IMR-90 (cell line): ENCODE measurements around the gene ALG6. TPM values are rescaled to one million over a fixed set of nuclear protein-coding genes. Genes with fewer than 3 reads are reported as not detected.

ENCODE experiments used
- ATAC-seq: fragments of 200-7000 bp; cut with Tn5 transposase; 2 replicates; pipeline ENCODE4 v1.9.1; 2020; ENCODE audit warnings: low read depth, mild to moderate bottlenecking, moderate library complexity
- BruUV-seq: library from RNA; stranded (reverse); fragments of 400-500 nt; replicated peaks from 2 replicates; lab custom pipeline; 2021; lab: Mats Ljungman, UMichigan
- CTCF ChIA-PET: fragments of 300-600 bp; formaldehyde crosslinking; extraction: SDS; loops from one replicate; lab custom pipeline; 2021; ENCODE audit warnings: antibody characterized with exemption; lab: Yijun Ruan, JAX
- POLR2A ChIA-PET: fragments of 300-600 bp; sonication (Branson Sonifier 250); formaldehyde crosslinking; loops from one replicate; lab custom pipeline; 2022; ENCODE audit warnings: antibody characterized with exemption; ENCODE audit not compliant: unreplicated experiment; lab: Charles Lee
- DNase-seq: peaks from one replicate; pipeline ENCODE4 v3.0.0; 2013
- H2AFZ ChIP-seq: replicated peaks from 2 replicates; pipeline ENCODE3; 2013; ENCODE audit warnings: low read length, mild to moderate bottlenecking; ENCODE audit not compliant: poor library complexity
- H2AK5ac ChIP-seq: 2 replicates; pipeline ENCODE4 v1.6.1; 2013; ENCODE audit warnings: low read depth, low read length, inconsistent platforms
- H2AK9ac ChIP-seq: replicated peaks from 2 replicates; pipeline ENCODE3; 2013; ENCODE audit warnings: mild to moderate bottlenecking, low read depth, low read length, moderate library complexity; ENCODE audit not compliant: poor library complexity
- H2BK120ac ChIP-seq: 2 replicates; pipeline ENCODE4 v1.6.1; 2013; ENCODE audit warnings: low read depth, low read length, inconsistent platforms
- H2BK15ac ChIP-seq: 3 replicates; pipeline ENCODE4 v1.6.1; 2013; ENCODE audit warnings: low read depth, low read length, inconsistent platforms
- H2BK20ac ChIP-seq: 2 replicates; pipeline ENCODE4 v1.6.1; 2013; ENCODE audit warnings: low read depth, mild to moderate bottlenecking, inconsistent platforms, low read length, moderate library complexity
- H2BK5ac ChIP-seq: 2 replicates; pipeline ENCODE4 v1.6.1; 2013; ENCODE audit warnings: mild to moderate bottlenecking, low read depth, low read length, inconsistent platforms; ENCODE audit not compliant: poor library complexity, severe bottlenecking
- H3K14ac ChIP-seq: replicated peaks from 2 replicates; pipeline ENCODE4 v1.6.1; 2013; ENCODE audit warnings: low read depth, low read length, inconsistent platforms
- H3K18ac ChIP-seq: 2 replicates; pipeline ENCODE4 v1.6.1; 2013; ENCODE audit warnings: low read depth, low read length, control low read depth
- H3K23ac ChIP-seq: 2 replicates; pipeline ENCODE4 v1.6.1; 2013; ENCODE audit warnings: low read depth, low read length, inconsistent platforms
- H3K27ac ChIP-seq: 2 replicates; pipeline ENCODE4 v1.5.1; 2013; ENCODE audit warnings: mild to moderate bottlenecking, control low read depth, low read length; ENCODE audit not compliant: insufficient read depth
- H3K27me3 ChIP-seq: 2 replicates; pipeline ENCODE4 v1.6.1; 2013; ENCODE audit warnings: low read length; ENCODE audit not compliant: control insufficient read depth, insufficient read depth
- H3K36me3 ChIP-seq: 2 replicates; pipeline ENCODE4 v1.6.1; 2013; ENCODE audit warnings: low read length, mixed read lengths; ENCODE audit not compliant: control insufficient read depth, insufficient read depth
- H3K4ac ChIP-seq: 2 replicates; pipeline ENCODE4 v1.6.1; 2013; ENCODE audit warnings: low read depth, low read length, inconsistent platforms
- H3K4me1 ChIP-seq: 2 replicates; pipeline ENCODE4 v1.6.1; 2013; ENCODE audit warnings: low read length, mixed read lengths; ENCODE audit not compliant: control insufficient read depth, insufficient read depth
- H3K4me2 ChIP-seq: 2 replicates; pipeline ENCODE4 v1.6.1; 2013; ENCODE audit warnings: low read depth, mild to moderate bottlenecking, control low read depth, low read length, moderate library complexity
- H3K4me3 ChIP-seq: 2 replicates; pipeline ENCODE4 v1.5.1; 2013; ENCODE audit warnings: low read depth, mild to moderate bottlenecking, control low read depth, low read length, moderate library complexity; ENCODE audit not compliant: insufficient read depth
- H3K56ac ChIP-seq: 2 replicates; pipeline ENCODE4 v1.6.1; 2013; ENCODE audit warnings: low read length, inconsistent platforms; ENCODE audit not compliant: insufficient read depth; ENCODE audit errors: extremely low read depth
- H3K79me1 ChIP-seq, 2 experiments: 2 replicates each; pipeline ENCODE4 v1.6.1; 2013; ENCODE audit warnings: low read length in 2 of 2, inconsistent platforms in 1 of 2, low read depth in 1 of 2
- H3K9ac ChIP-seq: 2 replicates; pipeline ENCODE4 v1.6.1; 2013; ENCODE audit warnings: low read depth, low read length, control low read depth
- H3K9me1 ChIP-seq: 2 replicates; pipeline ENCODE4 v1.6.1; 2013; ENCODE audit warnings: low read length, inconsistent platforms; ENCODE audit not compliant: insufficient read depth
- H3K9me3 ChIP-seq: 2 replicates; pipeline ENCODE4 v1.6.1; 2013; ENCODE audit warnings: low read length; ENCODE audit not compliant: control insufficient read depth, insufficient read depth
- H4K20me1 ChIP-seq: 2 replicates; pipeline ENCODE4 v1.6.1; 2013; ENCODE audit warnings: low read length, inconsistent platforms; ENCODE audit not compliant: insufficient read depth
- H4K5ac ChIP-seq: 2 replicates; pipeline ENCODE4 v1.6.1; 2013; ENCODE audit warnings: mild to moderate bottlenecking, low read depth, low read length, control low read depth
- H4K8ac ChIP-seq, 2 experiments: 2 replicates each; pipeline ENCODE4 v1.6.1; 2013; ENCODE audit warnings: low read depth in 2 of 2, low read length in 2 of 2, control low read depth in 1 of 2, inconsistent platforms in 1 of 2
- H4K91ac ChIP-seq: 2 replicates; pipeline ENCODE4 v1.6.1; 2013; ENCODE audit warnings: low read depth, low read length, inconsistent platforms; ENCODE audit not compliant: insufficient read depth
- BHLHE40 ChIP-seq: fragments of 150-350 bp; IDR thresholded peaks from 2 replicates; pipeline ENCODE4 v1.6.1; 2016; ENCODE audit warnings: mild to moderate bottlenecking, low read depth, low read length
- CEBPB ChIP-seq: IDR thresholded peaks from 2 replicates; pipeline ENCODE4 v1.6.1; 2012; ENCODE audit warnings: low read depth, low read length, improper control_type of control experiment
- CHD1 ChIP-seq: IDR thresholded peaks from 2 replicates; pipeline ENCODE4 v1.6.1; 2012; ENCODE audit warnings: low read depth, low read length, improper control_type of control experiment
- ELK1 ChIP-seq: fragments of 150-350 bp; IDR thresholded peaks from 2 replicates; pipeline ENCODE4 v1.6.1; 2016; ENCODE audit warnings: low read depth, mild to moderate bottlenecking, low read length, moderate library complexity, borderline replicate concordance
- FOS ChIP-seq: fragments of 150-350 bp; IDR thresholded peaks from 2 replicates; pipeline ENCODE4 v1.6.1; 2016; ENCODE audit warnings: low read depth, low read length
- MAFK ChIP-seq: IDR thresholded peaks from 2 replicates; pipeline ENCODE4 v1.6.1; 2012; ENCODE audit warnings: low read depth, low read length, improper control_type of control experiment
- MAZ ChIP-seq: IDR thresholded peaks from 2 replicates; pipeline ENCODE4 v1.6.1; 2012; ENCODE audit warnings: low read depth, mild to moderate bottlenecking, low read length, improper control_type of control experiment, moderate library complexity, borderline replicate concordance
- POLR2A ChIP-seq: IDR thresholded peaks from 2 replicates; pipeline ENCODE4 v1.6.1; 2012; ENCODE audit warnings: mild to moderate bottlenecking, low read depth, low read length
- RAD21 ChIP-seq: IDR thresholded peaks from 2 replicates; pipeline ENCODE4 v1.6.1; 2012; ENCODE audit warnings: low read length, improper control_type of control experiment
- RCOR1 ChIP-seq: IDR thresholded peaks from 2 replicates; pipeline ENCODE4 v1.6.1; 2012; ENCODE audit warnings: mild to moderate bottlenecking, low read length, improper control_type of control experiment; ENCODE audit not compliant: insufficient replicate concordance
- RFX5 ChIP-seq: IDR thresholded peaks from 2 replicates; pipeline ENCODE4 v1.8.0; 2012; ENCODE audit warnings: low read depth, mild to moderate bottlenecking, low read length, moderate library complexity
- SMC3 ChIP-seq: fragments of 150-350 bp; IDR thresholded peaks from 2 replicates; pipeline ENCODE4 v1.6.1; 2016; ENCODE audit warnings: low read depth, mild to moderate bottlenecking, antibody characterized with exemption, low read length, moderate library complexity
- USF2 ChIP-seq: fragments of 150-350 bp; IDR thresholded peaks from 2 replicates; pipeline ENCODE4 v1.6.1; 2017; ENCODE audit warnings: mild to moderate bottlenecking, antibody characterized with exemption, low read length, low read depth
- WGBS, 2 experiments: methylation state at CpG; one replicate each; pipeline versions ENCODE4 v1.1.5 to v1.1.7; 2013; ENCODE audit warnings: missing lambda C conversion rate in 2 of 2; ENCODE audit not compliant: insufficient read length in 1 of 2; ENCODE audit errors: extremely low coverage in 2 of 2; 5-methylcytosine and 5-hydroxymethylcytosine counted together
- dilution Hi-C: fragments of 300-500 bp; cut with HindIII; formaldehyde crosslinking; loops from one replicate; pipeline ENCODE4 v1.14.3; 2018; ENCODE audit warnings: low sequenced_read_pairs; ENCODE audit not compliant: unreplicated experiment
- in situ Hi-C: fragments of 300-500 bp; cut with MboI; formaldehyde crosslinking; loops from 3 replicates; pipeline ENCODE4 v1.14.3; 2019; ENCODE audit warnings: low sequenced_read_pairs, inconsistent platforms, mixed read lengths
- intact Hi-C: fragments of 100-400 bp; cut with micrococcal nuclease; formaldehyde crosslinking; loops from 2 replicates; pipeline ENCODE4 v1.10.0; 2022
- polyA plus RNA-seq, 3 experiments: library from polyadenylated mRNA; depleted of rRNA; stranded (reverse); fragments of >200 nt; gene quantifications; 2 replicates each; pipeline ENCODE4 v1.2.3, GENCODE V29; 2012; ENCODE audit warnings: low replicate concordance in 1 of 3
- total RNA-seq: library from RNA; depleted of rRNA; stranded (reverse); fragments of >200 nt; gene quantifications from 2 replicates; pipeline ENCODE4 v1.2.3, GENCODE V29; 2012
- TF ChIP-seq, protein P1 (sequence below): conservative IDR thresholded peaks from 2 replicates; pipeline ENCODE4 v1.5.1; 2012; ENCODE audit warnings: mild to moderate bottlenecking, low read depth, low read length, improper control_type of control experiment

Gene ALG6
- total and polyA plus RNA-seq, 2 of the 4 experiments (the other 2 are of a cell fraction): 4.8 to 6.5 TPM

DNA sequence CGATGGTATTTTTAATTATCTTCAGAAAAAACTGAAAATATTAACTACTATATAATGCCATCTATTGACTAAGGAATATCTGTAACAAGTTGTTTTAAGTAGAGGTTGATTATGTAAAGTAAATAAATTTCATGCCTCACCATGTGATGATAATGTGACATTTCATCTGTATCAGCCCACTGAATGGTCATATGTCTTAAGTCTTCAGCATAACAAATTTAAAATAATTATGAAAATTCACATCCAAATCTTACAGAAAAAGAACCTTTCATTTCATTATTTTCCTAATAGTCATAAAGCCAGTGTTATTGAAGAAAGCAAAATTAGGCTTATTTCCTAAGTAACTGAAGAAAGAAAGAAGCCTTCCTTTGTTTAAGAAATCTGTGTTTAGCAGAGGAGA is 83.0 kb downstream of the ALG6 start:
- Histone ChIP-seq H3K9me3 (no peaks in the 10 kb centered on the region), H3K4me1 (peaks cover 2% of the 10 kb centered on the region; the same call in 1 of the 2 replicates), H3K27ac (no peak overlapping the region), H2BK15ac (no peak overlapping the region), H3K4me2 (no peak overlapping the region), H3K36me3 (no peaks in the 10 kb centered on the region), H3K9ac (no peak overlapping the region), H3K56ac (no peak overlapping the region), H4K5ac (no peak overlapping the region), H4K20me1 (no peaks in the 10 kb centered on the region), H3K4ac (no peak overlapping the region), H3K18ac (no peak overlapping the region), H2BK5ac (no peak overlapping the region), H2AFZ (no peak overlapping the region), H3K14ac (no peak overlapping the region), H2BK120ac (no peak overlapping the region), H4K91ac (no peak overlapping the region), H2AK5ac (no peak overlapping the region), H2AK9ac (no peak overlapping the region), H3K23ac (no peak overlapping the region), H3K9me1 (no peaks in the 10 kb centered on the region), H2BK20ac (no peak overlapping the region), H4K8ac (no peak overlapping the region), H3K4me3 (no peak overlapping the region), H3K79me1 (no peaks in the 10 kb centered on the region), H3K27me3 (no peaks in the 10 kb centered on the region)
- intact Hi-C loops: loop anchor here (2.0 kb wide), 1 partner anchor 72 kb away; the partner anchor contains the start of genes EFCAB7 and ITGB3BP
- peak; percentile 54; the same call in 1 of the 2 replicates for ATAC-seq
- ChIA-PET POLR2A (no interaction called here), CTCF (no interaction called here)
- TF ChIP-seq CHD1 (no peak), CEBPB (no peak), SMC3 (no peak), RAD21 (no peak), MAFK (no peak), ELK1 (no peak), USF2 (no peak), FOS (no peak), RCOR1 (no peak), BHLHE40 (no peak), RFX5 (no peak), MAZ (no peak), POLR2A (no peak)
- TF ChIP-seq, protein P1, sequence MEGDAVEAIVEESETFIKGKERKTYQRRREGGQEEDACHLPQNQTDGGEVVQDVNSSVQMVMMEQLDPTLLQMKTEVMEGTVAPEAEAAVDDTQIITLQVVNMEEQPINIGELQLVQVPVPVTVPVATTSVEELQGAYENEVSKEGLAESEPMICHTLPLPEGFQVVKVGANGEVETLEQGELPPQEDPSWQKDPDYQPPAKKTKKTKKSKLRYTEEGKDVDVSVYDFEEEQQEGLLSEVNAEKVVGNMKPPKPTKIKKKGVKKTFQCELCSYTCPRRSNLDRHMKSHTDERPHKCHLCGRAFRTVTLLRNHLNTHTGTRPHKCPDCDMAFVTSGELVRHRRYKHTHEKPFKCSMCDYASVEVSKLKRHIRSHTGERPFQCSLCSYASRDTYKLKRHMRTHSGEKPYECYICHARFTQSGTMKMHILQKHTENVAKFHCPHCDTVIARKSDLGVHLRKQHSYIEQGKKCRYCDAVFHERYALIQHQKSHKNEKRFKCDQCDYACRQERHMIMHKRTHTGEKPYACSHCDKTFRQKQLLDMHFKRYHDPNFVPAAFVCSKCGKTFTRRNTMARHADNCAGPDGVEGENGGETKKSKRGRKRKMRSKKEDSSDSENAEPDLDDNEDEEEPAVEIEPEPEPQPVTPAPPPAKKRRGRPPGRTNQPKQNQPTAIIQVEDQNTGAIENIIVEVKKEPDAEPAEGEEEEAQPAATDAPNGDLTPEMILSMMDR: no peak
- no TSS peak for BruUV-seq
- dilution Hi-C loops: no loop called here
- no CpG with 5 or more reads among the region's 1 CpG for WGBS, 2 experiments
- no peak for DNase-seq
- in situ Hi-C loops: loop anchor here (10.0 kb wide), 1 partner anchor 126 kb away; the partner anchor contains the start of gene FOXD3
